ENCODE results near the gene BCAS2. TPM values are rescaled to one million over a fixed set of nuclear protein-coding genes. Genes with fewer than 3 reads are reported as not detected.

BCAS2 gene
- 42.3 and 42.5 TPM in 2 replicates for total RNA-seq

- H3K4me3 ChIP-seq (ENCODE audit: low read depth, low read length), result peak within 1 kb of the TSS; percentile 87
- DNase-seq (ENCODE audit: low read depth), result peak; percentile 99
- no peak for TF ChIP-seq CTCF (IDR thresholded peaks at IDR 0.05; ENCODE audit: insufficient read depth, low read depth, low read length)
These were observed at the start of gene BCAS2 for GRCh38 chr1:114581335-114582287. Gene BCAS2, minus strand, starts transcription at chr1:114581615. Its CDS starts 24 bp downstream, at chr1:114581591.

GRCh38 chr1:114627107-114627506 is 45.7 kb upstream of the BCAS2 start:
- TF ChIP-seq CTCF (IDR thresholded peaks at IDR 0.05; ENCODE audit: insufficient read depth, low read depth, low read length), result no peak
- no peak for DNase-seq (ENCODE audit: low read depth)
- H3K4me3 ChIP-seq (ENCODE audit: low read depth, low read length), result no peak overlapping the region

- TF ChIP-seq CTCF (IDR thresholded peaks at IDR 0.05; ENCODE audit: insufficient read depth, low read depth, low read length), result no peak
- no peak overlapping the region for H3K4me3 ChIP-seq (ENCODE audit: low read depth, low read length)
- DNase-seq (ENCODE audit: low read depth), result no peak
These were observed 41.9 kb upstream of the BCAS2 start for GRCh38 chr1:114623364-114623763.

GRCh38 chr1:114620419-114620818 is 39.0 kb upstream of the BCAS2 start:
- no peak overlapping the region for H3K4me3 ChIP-seq (ENCODE audit: low read depth, low read length)
- no peak for TF ChIP-seq CTCF (IDR thresholded peaks at IDR 0.05; ENCODE audit: insufficient read depth, low read depth, low read length)
- DNase-seq (ENCODE audit: low read depth), result no peak

- TF ChIP-seq CTCF (IDR thresholded peaks at IDR 0.05; ENCODE audit: insufficient read depth, low read depth, low read length), result no peak
- H3K4me3 ChIP-seq (ENCODE audit: low read depth, low read length), result no peak overlapping the region
- no peak for DNase-seq (ENCODE audit: low read depth)
These were observed 37.2 kb upstream of the BCAS2 start for GRCh38 chr1:114618606-114619005.

GRCh38 chr1:114610546-114611245 is 29.3 kb upstream of the BCAS2 start:
- DNase-seq (ENCODE audit: low read depth), result peak; percentile 14
- H3K4me3 ChIP-seq (ENCODE audit: low read depth, low read length), result no peak overlapping the region
- TF ChIP-seq CTCF (IDR thresholded peaks at IDR 0.05; ENCODE audit: insufficient read depth, low read depth, low read length), result no peak

All from fibroblast of villous mesenchyme (primary cell).